GM19099 (cell line): ENCODE results near the gene SPAG8.

Experiments
- POLR2A ChIP-seq: IDR thresholded peaks from 3 replicates; pipeline ENCODE4 v1.6.1; 2011; ENCODE audit warnings: low read depth; ENCODE audit not compliant: insufficient read length; ENCODE audit errors: extremely low read depth

The SPAG8 gene

GRCh38 chr9:35829084-35829763 lies 17.2 kb upstream of the SPAG8 start, which contains the start of gene TMEM8B:
TMEM8B (plus strand) TSS chr9:35829228; CDS start chr9:35829448, 220 bp downstream.
- peak; percentile 60 for TF ChIP-seq POLR2A

GRCh38 chr9:35828716-35829083 lies 16.6 kb upstream of the SPAG8 start, which contains the start of gene FAM221B:
FAM221B (minus strand) TSS chr9:35828732; CDS start chr9:35826161, 2,571 bp downstream.
- TF ChIP-seq POLR2A, result no peak

GRCh38 chr9:35827486-35827885 lies 15.4 kb upstream of the SPAG8 start:
- no peak for TF ChIP-seq POLR2A

GRCh38 chr9:35826071-35826701 lies 14.1 kb upstream of the SPAG8 start:
- TF ChIP-seq POLR2A, result no peak

- TF ChIP-seq POLR2A, result no peak
Measured at GRCh38 chr9:35822926-35823325, 10.9 kb upstream of the SPAG8 start.

GRCh38 chr9:35820076-35820475 lies 8.0 kb upstream of the SPAG8 start:
- TF ChIP-seq POLR2A, result no peak

GRCh38 chr9:35818341-35818740 lies 6.3 kb upstream of the SPAG8 start:
- TF ChIP-seq POLR2A, result no peak

GRCh38 chr9:35816708-35817107 lies 4.6 kb upstream of the SPAG8 start:
- no peak for TF ChIP-seq POLR2A

GRCh38 chr9:35814841-35815543 lies 2.9 kb upstream of the SPAG8 start, which contains the start of gene HINT2:
HINT2 (minus strand) TSS chr9:35815042; CDS start chr9:35814979, 63 bp downstream.
- TF ChIP-seq POLR2A, result peak; percentile 95

GRCh38 chr9:35814106-35814840 lies 2.2 kb upstream of the SPAG8 start:
- no peak for TF ChIP-seq POLR2A

- TF ChIP-seq POLR2A, result no peak
Measured at GRCh38 chr9:35813434-35814105, 1.5 kb upstream of the SPAG8 start.

- no peak for TF ChIP-seq POLR2A
Measured at GRCh38 chr9:35811381-35812024, 559 bp downstream of the SPAG8 start.

- no peak for TF ChIP-seq POLR2A
Measured at GRCh38 chr9:35810122-35810521, 1.9 kb downstream of the SPAG8 start.

- TF ChIP-seq POLR2A, result no peak
Measured at GRCh38 chr9:35808433-35808832, 3.6 kb downstream of the SPAG8 start.
